Large intestine (tissue), 3 donors: ENCODE measurements around the gene ONECUT2. TPM values are rescaled to one million over a fixed set of nuclear protein-coding genes. Genes with fewer than 3 reads are reported as not detected.
"Not testable (repeated sequence)": the region's sequence is repeated elsewhere in the genome, so short reads cannot be mapped to it uniquely, and the experiment has no call there.

ENCODE experiments used
- DNase-seq, 2 donors: peaks; one replicate each; pipeline versions ENCODE4 v3.0.0 to v3.0.0-alpha.2; 2013
- H3K27ac ChIP-seq: one replicate; pipeline ENCODE4 v1.5.1; 2013; ENCODE audit warnings: low read length
- H3K27me3 ChIP-seq: 2 replicates; pipeline ENCODE4 v1.6.1; 2013; ENCODE audit warnings: low read length; ENCODE audit not compliant: control insufficient read depth, insufficient read depth
- H3K36me3 ChIP-seq: 2 replicates; pipeline ENCODE4 v1.6.1; 2013; ENCODE audit warnings: low read length; ENCODE audit not compliant: control insufficient read depth, insufficient read depth
- H3K4me1 ChIP-seq: one replicate; pipeline ENCODE4 v1.6.1; 2013; ENCODE audit warnings: low read length; ENCODE audit not compliant: control insufficient read depth, insufficient read depth
- H3K4me3 ChIP-seq: one replicate; pipeline ENCODE4 v1.5.1; 2013; ENCODE audit warnings: low read length
- H3K9me3 ChIP-seq: one replicate; pipeline ENCODE4 v1.6.1; 2013; ENCODE audit warnings: mild to moderate bottlenecking, low read depth, low read length, moderate library complexity; ENCODE audit not compliant: control insufficient read depth
- WGBS: methylation state at CpG from one replicate; pipeline ENCODE4 v1.1.5; 2013; ENCODE audit warnings: low lambda C conversion rate; ENCODE audit not compliant: insufficient coverage; 5-methylcytosine and 5-hydroxymethylcytosine counted together
- polyA plus RNA-seq: library from polyadenylated mRNA; unstranded; fragments of 120-200 nt; gene quantifications from one replicate; pipeline ENCODE4 v1.2.1, GENCODE V29; 2013

ONECUT2 gene
- polyA plus RNA-seq, 1 donor, result 16.1 TPM

- no peak for DNase-seq
- Histone ChIP-seq H3K4me3 (no peak overlapping the region), H3K36me3 (no peaks in the 10 kb centered on the region), H3K27ac (no peak overlapping the region), H3K27me3 (peaks cover 3% of the 10 kb centered on the region), H3K4me1 (no peaks in the 10 kb centered on the region), H3K9me3 (no peaks in the 10 kb centered on the region)
These were observed 45.6 kb downstream of the ONECUT2 start for GRCh38 chr18:57480733-57481132.

DNA sequence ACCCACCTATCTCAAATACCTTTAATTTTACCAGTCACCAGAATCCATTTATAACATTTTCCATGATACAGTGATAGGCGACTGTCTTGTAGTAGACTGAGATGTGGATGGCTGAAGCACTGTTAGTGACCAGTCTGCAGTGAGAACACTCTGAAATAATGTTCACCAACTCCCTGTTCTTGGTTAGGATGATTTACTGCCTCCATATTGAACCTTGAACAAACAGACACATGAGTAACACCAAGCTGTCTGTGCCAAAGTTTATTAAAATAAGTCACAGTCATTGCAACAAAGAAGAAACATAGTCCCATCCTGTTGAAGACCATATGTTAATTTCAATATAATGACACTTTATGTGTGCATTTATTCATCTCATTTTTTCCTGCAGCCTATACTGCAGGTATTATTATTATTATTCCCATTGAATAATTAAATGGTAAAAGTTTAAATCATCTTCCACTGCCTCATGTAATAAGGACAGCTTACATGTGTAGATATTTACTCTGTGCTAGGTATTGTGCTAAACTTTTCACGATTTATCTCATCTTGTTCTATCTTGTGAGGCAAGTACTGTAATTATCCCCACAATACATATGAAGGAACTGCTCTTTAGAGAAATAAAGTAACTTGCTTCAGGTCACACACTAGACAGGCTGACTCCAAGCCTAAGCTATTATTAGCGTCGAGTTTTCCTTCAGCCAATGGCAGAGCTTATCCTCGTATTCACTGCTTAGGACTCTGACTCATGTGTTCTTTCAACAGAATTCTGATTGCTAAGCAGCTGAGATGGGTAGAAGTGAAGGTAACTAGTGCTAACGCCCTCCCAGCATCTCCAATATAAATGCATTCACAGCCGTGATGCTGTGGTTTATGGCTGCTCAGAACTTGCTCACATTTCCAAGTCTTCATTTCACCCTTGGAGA, 62.5 kb downstream of the ONECUT2 start:
- H3K4me1 ChIP-seq, result no peaks in the 10 kb centered on the region
- no peak overlapping the region for H3K27ac ChIP-seq
- WGBS, result no CpG with 5 or more reads among the region's 7 CpGs
- DNase-seq, result peak in 1 of 2 donors; percentile 17
- H3K36me3 ChIP-seq, result no peaks in the 10 kb centered on the region
- H3K9me3 ChIP-seq, result no peaks in the 10 kb centered on the region
- H3K4me3 ChIP-seq, result no peak overlapping the region
- H3K27me3 ChIP-seq, result peaks cover 3% of the 10 kb centered on the region

DNA sequence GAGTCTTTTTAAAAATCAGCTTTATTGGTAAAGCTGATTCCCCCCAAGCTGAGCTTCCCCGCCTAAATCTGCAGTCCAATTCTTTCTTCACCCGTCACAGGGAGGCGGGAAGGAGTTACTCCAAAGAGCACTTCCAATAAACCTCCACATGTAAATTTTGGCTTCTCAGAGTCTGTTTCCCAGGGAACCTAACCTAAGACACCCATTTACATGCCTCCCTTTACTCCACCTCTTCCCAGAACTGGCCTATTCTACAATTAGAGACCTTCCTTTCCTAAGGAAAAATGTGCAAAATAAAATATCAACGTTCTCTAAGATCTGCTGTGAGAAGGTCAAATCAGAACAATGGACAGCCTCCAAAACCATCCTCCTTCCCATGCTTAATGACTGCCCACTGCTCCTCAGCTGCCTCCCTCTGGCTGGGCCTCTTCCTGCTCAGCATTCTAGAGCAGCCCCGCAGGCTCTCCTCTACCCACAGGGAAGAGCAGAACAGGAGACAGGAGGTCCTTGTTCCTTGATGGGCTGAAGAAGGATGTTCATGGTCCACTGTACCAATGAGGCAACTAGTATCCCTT, 63.6 kb downstream of the ONECUT2 start:
- H3K36me3 ChIP-seq, result no peaks in the 10 kb centered on the region
- 90% methylated on average over 2 of the region's 5 CpGs for WGBS
- no peak overlapping the region for H3K27ac ChIP-seq
- no peaks in the 10 kb centered on the region for H3K9me3 ChIP-seq
- H3K4me1 ChIP-seq, result no peaks in the 10 kb centered on the region
- DNase-seq, result no peak
- H3K4me3 ChIP-seq, result no peak overlapping the region
- H3K27me3 ChIP-seq, result peaks cover 3% of the 10 kb centered on the region

DNA sequence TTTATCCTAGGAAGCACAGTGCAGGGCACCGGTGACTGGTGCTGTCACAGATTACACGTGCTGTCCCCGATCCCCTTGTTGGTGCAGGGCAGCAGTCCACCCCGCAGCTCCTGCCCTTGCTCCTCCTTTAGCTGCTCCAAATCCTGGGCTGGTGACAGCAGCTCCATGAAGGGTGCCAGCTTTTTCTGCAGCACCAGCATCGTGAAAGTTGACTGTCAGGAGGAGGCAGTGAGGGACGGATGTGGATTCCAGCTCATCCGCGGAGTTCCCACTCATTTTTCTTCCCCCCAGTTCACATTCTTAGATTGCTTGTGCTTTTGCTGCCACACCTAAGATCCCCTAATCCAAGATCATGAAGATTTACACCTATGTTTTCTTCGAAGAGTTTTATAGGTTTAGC, 67.5 kb downstream of the ONECUT2 start:
- H3K27me3 ChIP-seq, result peaks cover 13% of the 10 kb centered on the region
- no peak overlapping the region for H3K27ac ChIP-seq
- no peak overlapping the region for H3K4me3 ChIP-seq
- no peaks in the 10 kb centered on the region for H3K4me1 ChIP-seq
- no peaks in the 10 kb centered on the region for H3K9me3 ChIP-seq
- 80% methylated on average over 1 of the region's 9 CpGs for WGBS
- no peaks in the 10 kb centered on the region for H3K36me3 ChIP-seq
- DNase-seq, result no peak

DNA sequence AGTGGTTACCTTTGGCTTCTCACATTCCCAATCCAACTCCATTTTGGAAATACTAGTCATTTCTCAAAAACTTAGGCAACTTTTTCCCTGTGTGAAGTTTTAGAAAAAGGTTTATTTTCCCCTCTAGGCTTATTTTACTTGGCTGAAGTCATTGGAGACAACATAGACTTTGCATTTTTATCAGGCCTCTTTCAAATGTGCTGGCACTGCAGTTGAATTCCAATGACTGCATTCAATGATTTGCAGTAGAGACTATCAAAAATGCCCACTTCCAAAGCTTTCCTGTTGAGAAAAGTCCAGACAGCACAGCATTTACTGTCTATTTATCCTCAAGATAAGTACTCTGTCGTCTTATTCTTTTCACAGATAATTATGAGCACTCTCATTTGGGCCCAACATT, 70.1 kb downstream of the ONECUT2 start:
- 100% methylated on average over 1 of the region's 1 CpG for WGBS
- no peak for DNase-seq
- H3K4me1 ChIP-seq, result no peaks in the 10 kb centered on the region

GRCh38 chr18:57516056-57516455, 80.9 kb downstream of the ONECUT2 start:
- Histone ChIP-seq H3K36me3 (no peaks in the 10 kb centered on the region), H3K4me1 (peaks cover 3% of the 10 kb centered on the region), H3K9me3 (no peaks in the 10 kb centered on the region), H3K27ac (no peak overlapping the region), H3K27me3 (peaks cover 2% of the 10 kb centered on the region), H3K4me3 (no peak overlapping the region)
- DNase-seq, result no peak
- 80% methylated on average over 2 of the region's 6 CpGs for WGBS

More for the DNA sequence above, 70.1 kb downstream of the ONECUT2 start:
- Histone ChIP-seq H3K27me3 (peaks cover 17% of the 10 kb centered on the region), H3K36me3 (no peaks in the 10 kb centered on the region), H3K27ac (no peak overlapping the region), H3K4me3 (no peak overlapping the region), H3K9me3 (no peaks in the 10 kb centered on the region)

- no peak for DNase-seq
- H3K27me3 ChIP-seq, result no peaks in the 10 kb centered on the region
- WGBS, result 40% methylated on average over 1 of the region's 10 CpGs
- H3K4me1 ChIP-seq, result peaks cover 3% of the 10 kb centered on the region
- H3K4me3 ChIP-seq, result no peak overlapping the region
- H3K27ac ChIP-seq, result no peak overlapping the region
- H3K9me3 ChIP-seq, result no peaks in the 10 kb centered on the region
- H3K36me3 ChIP-seq, result no peaks in the 10 kb centered on the region
These were observed 83.4 kb downstream of the ONECUT2 start for GRCh38 chr18:57518533-57518932.

DNA sequence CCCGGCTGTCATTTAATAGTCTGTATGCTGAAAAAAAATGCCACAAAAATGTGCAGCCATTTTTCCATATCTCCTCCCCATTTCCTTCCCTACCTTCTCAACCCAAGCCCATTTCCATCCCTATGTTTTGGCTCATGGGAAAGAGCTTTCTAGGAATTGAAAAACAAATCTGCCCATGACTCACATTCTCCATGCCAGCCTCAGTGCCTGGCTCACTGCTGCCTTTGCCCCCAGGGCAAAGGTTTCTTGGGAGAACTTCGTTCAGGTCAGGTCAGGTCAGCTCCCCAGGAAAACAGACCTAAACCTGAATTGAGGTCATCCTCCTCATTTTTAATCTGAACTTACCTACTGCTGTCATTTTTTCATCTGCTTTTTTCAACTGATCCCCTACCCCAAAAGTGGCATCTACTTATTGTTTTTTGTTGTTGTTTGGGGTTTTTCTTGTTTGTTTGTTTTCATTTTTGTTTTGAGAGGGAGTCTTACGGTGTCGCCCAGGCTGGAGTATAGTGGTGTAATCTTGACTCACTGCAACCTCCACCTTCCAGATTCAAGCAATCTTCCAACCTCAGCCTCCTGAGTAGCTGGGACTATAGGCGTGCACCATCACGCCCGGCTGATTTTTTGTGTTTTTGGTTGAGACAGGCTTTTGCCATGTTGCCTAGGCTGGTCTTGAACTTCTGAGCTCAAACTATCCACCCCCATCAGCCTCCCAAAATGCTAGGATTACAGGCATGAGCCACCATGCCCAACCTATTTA, 84.7 kb downstream of the ONECUT2 start:
- H3K36me3 ChIP-seq, result no peaks in the 10 kb centered on the region
- peaks cover 3% of the 10 kb centered on the region for H3K4me1 ChIP-seq
- H3K27me3 ChIP-seq, result no peaks in the 10 kb centered on the region
- no peak overlapping the region for H3K27ac ChIP-seq
- no peak for DNase-seq
- H3K4me3 ChIP-seq, result no peak overlapping the region
- 90% methylated on average over 2 of the region's 7 CpGs for WGBS
- no peaks in the 10 kb centered on the region for H3K9me3 ChIP-seq

DNA sequence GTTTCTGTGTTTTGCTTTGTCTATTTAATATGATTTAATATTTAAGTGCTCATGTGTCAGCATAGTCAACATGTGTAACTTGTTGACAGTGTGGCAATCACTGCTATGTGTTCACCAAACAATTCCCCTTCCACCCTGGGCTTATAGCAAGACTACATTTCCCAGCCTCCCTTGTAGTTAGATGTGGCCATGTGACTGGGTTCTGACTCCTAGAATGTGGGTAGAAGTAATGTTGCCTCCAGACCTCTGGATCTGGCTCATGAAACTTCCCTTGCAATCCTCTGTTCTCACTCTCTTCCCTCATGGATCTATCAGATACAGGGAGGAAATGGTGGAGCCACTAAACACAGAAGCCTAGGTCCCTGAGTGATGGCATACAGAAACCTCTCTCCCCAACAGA, 87.2 kb downstream of the ONECUT2 start:
- H3K4me1 ChIP-seq, H3K4me3 ChIP-seq, H3K27ac ChIP-seq, DNase-seq, H3K27me3 ChIP-seq, H3K9me3 ChIP-seq, H3K36me3 ChIP-seq: not testable (repeated sequence)

- no peaks in the 10 kb centered on the region for H3K27me3 ChIP-seq
- no peaks in the 10 kb centered on the region for H3K9me3 ChIP-seq
- H3K36me3 ChIP-seq, result no peaks in the 10 kb centered on the region
- peaks cover 3% of the 10 kb centered on the region for H3K4me1 ChIP-seq
- peak in 1 of 2 donors; percentile 24 for DNase-seq
- no CpG with 5 or more reads among the region's 11 CpGs for WGBS
- no peak overlapping the region for H3K27ac ChIP-seq
- no peak overlapping the region for H3K4me3 ChIP-seq
These were observed 88.2 kb downstream of the ONECUT2 start for GRCh38 chr18:57523171-57523956.
